ENCODE measurements around the gene CPVL. TPM values are rescaled to one million over a fixed set of nuclear protein-coding genes. Genes with fewer than 3 reads are reported as not detected.

CPVL gene
- total RNA-seq, 1 donor from 2014 or later = 30.2 TPM

GRCh38 chr7:28990200-28990960, 156.0 kb downstream of the CPVL start:
- DNase-seq (ENCODE audit: extremely low spot score, unreplicated experiment) = no peak
- no peak overlapping the region for H3K4me3 Mint-ChIP-seq
- H3K27ac Mint-ChIP-seq = no peak overlapping the region
- H3K27me3 Mint-ChIP-seq = no peaks in the 10 kb centered on the region
- H3K4me1 Mint-ChIP-seq (ENCODE audit: unreplicated experiment) = peaks cover 51% of the 10 kb centered on the region
- peaks cover 12% of the 10 kb centered on the region for H3K36me3 Mint-ChIP-seq
- H3K9me3 Mint-ChIP-seq = peaks cover 21% of the 10 kb centered on the region
- no peak for TF ChIP-seq CTCF (conservative IDR thresholded peaks at IDR 0.05)

GRCh38 chr7:28989211-28989980, 156.9 kb downstream of the CPVL start:
- Mint-ChIP-seq H3K27me3 (no peaks in the 10 kb centered on the region), H3K27ac (no peak overlapping the region), H3K4me1 (ENCODE audit: unreplicated experiment) (peaks cover 58% of the 10 kb centered on the region), H3K9me3 (peaks cover 21% of the 10 kb centered on the region), H3K4me3 (no peak overlapping the region), H3K36me3 (peaks cover 12% of the 10 kb centered on the region)
- TF ChIP-seq CTCF (conservative IDR thresholded peaks at IDR 0.05) = no peak
- DNase-seq (ENCODE audit: extremely low spot score, unreplicated experiment) = no peak

- Mint-ChIP-seq H3K4me1 (ENCODE audit: unreplicated experiment) (peaks cover 62% of the 10 kb centered on the region), H3K4me3 (no peak overlapping the region), H3K36me3 (peaks cover 12% of the 10 kb centered on the region), H3K27me3 (no peaks in the 10 kb centered on the region), H3K9me3 (peaks cover 21% of the 10 kb centered on the region), H3K27ac (no peak overlapping the region)
- no peak for DNase-seq (ENCODE audit: extremely low spot score, unreplicated experiment)
- no peak for TF ChIP-seq CTCF (conservative IDR thresholded peaks at IDR 0.05)
Observed at GRCh38 chr7:28988810-28989209, 157.5 kb downstream of the CPVL start.

GRCh38 chr7:28988091-28988490, 158.2 kb downstream of the CPVL start:
- H3K27me3 Mint-ChIP-seq = no peaks in the 10 kb centered on the region
- no peak overlapping the region for H3K27ac Mint-ChIP-seq
- peaks cover 21% of the 10 kb centered on the region for H3K9me3 Mint-ChIP-seq
- no peak for DNase-seq (ENCODE audit: extremely low spot score, unreplicated experiment)
- TF ChIP-seq CTCF (conservative IDR thresholded peaks at IDR 0.05) = no peak
- peaks cover 62% of the 10 kb centered on the region for H3K4me1 Mint-ChIP-seq (ENCODE audit: unreplicated experiment)
- no peak overlapping the region for H3K4me3 Mint-ChIP-seq
- H3K36me3 Mint-ChIP-seq = peaks cover 12% of the 10 kb centered on the region

GRCh38 chr7:28986765-28987110, 159.6 kb downstream of the CPVL start:
- H3K27ac Mint-ChIP-seq = peak overlapping the region; percentile 88
- peak overlapping the region; percentile 70 for H3K4me3 Mint-ChIP-seq
- no peaks in the 10 kb centered on the region for H3K27me3 Mint-ChIP-seq
- H3K9me3 Mint-ChIP-seq = peaks cover 21% of the 10 kb centered on the region
- peaks cover 62% of the 10 kb centered on the region for H3K4me1 Mint-ChIP-seq (ENCODE audit: unreplicated experiment)
- no peak for TF ChIP-seq CTCF (conservative IDR thresholded peaks at IDR 0.05)
- no peak for DNase-seq (ENCODE audit: extremely low spot score, unreplicated experiment)
- peaks cover 12% of the 10 kb centered on the region for H3K36me3 Mint-ChIP-seq
